Measurements from ENCODE around the gene CCNL2.
"Not testable (repeated sequence)": the region's sequence is repeated elsewhere in the genome, so short reads cannot be mapped to it uniquely, and the experiment has no call there.

Gene CCNL2

DNA sequence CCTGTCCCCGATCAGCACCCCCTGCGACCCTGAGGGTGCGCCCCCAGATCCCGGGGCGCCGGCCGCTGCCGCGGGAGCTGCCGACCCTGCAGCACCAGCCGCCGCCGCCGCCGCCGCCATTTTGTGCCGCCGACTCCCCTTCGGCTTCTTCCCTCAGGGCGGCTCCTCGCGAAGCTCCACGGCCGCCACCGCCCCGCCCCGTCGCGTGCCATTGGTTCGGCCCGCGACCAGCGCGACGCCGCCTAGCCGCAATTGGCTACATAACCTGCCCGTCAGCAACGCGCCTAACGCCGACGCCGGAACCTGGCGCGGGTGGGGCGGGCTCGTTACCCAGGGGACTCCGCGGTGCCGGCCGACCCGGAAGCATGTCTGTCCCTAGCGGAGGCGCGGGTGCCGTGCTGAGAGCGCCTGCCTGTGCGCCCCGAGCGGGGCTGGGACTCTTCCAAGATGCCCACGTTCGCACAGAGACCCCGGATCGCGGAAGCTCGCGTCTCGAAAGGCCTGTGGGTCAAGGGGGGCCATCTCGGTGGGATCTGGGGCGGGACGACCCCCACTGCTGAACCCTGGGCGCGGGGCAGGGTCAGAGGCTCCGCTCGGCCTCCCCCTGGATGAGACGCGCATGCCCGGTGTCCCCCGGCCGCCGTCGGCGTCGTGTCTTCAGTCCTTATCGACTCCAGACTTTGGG is at the start of gene CCNL2:
CCNL2 (minus strand) TSS at position 149 of the 685 bp plus-strand sequence; CDS start at position 120, 29 bp downstream.
- H3K4me3 ChIP-seq = peak within 1 kb of the TSS; percentile 83 to 100 (median 92)
- H3K4me2 ChIP-seq = peak within 1 kb of the TSS; percentile 89 to 99 (median 97)
- no peaks in the 10 kb centered on the region for H3K27me3 ChIP-seq
- H3K36me3 ChIP-seq = peaks cover 70 to 83% (median 77%) of the 10 kb centered on the region in 11 experiments
- H3K9ac ChIP-seq = peak within 1 kb of the TSS; percentile 94 to 99 (median 97)
- peak within 1 kb of the TSS; percentile 87 to 97 (median 92) for H3K27ac ChIP-seq
- no peak for TF ChIP-seq Cebpa-rat (IDR thresholded peaks at IDR 0.05)
- H4K20me1 ChIP-seq = peaks cover 13 to 89% (median 59%) of the 10 kb centered on the region in 11 experiments; a peak in 21 of 22 replicates
- peaks cover 31 to 71% (median 48%) of the 10 kb centered on the region in 10 experiments for H3K4me1 ChIP-seq
- no peaks in the 10 kb centered on the region for H3K9me3 ChIP-seq (replicated peaks in 1 of 11)

GRCh38 chr1:1446631-1447030 is 47.5 kb upstream of the CCNL2 start:
- not testable (repeated sequence) for H3K4me3 ChIP-seq; H3K9me3 ChIP-seq (replicated peaks in 1 of 11); H3K9ac ChIP-seq; H3K4me2 ChIP-seq; H4K20me1 ChIP-seq; H3K36me3 ChIP-seq; H3K27ac ChIP-seq
- H3K4me1 ChIP-seq = peaks cover 3 to 18% (median 6%) of the 10 kb centered on the region in 10 experiments; a peak in 19 of 20 replicates
- peaks cover 0 to 16% (median 9%) of the 10 kb centered on the region in 11 experiments; a peak in 10 of 22 replicates for H3K27me3 ChIP-seq

- Histone ChIP-seq H3K4me1 (peaks cover 43 to 54% (median 50%) of the 10 kb centered on the region in 10 experiments), H3K36me3 (peaks cover 0 to 4% (median 0%) of the 10 kb centered on the region in 11 experiments; a peak in 1 of 22 replicates), H3K4me2 (peak overlapping the region in 7 of 11 experiments; percentile 68 to 100 (median 95); a peak in 10 of 22 replicates), H3K9ac (peak overlapping the region in 5 of 11 experiments; percentile 9 to 42 (median 21); a peak in 5 of 22 replicates), H3K9me3 (replicated peaks in 1 of 11) (no peaks in the 10 kb centered on the region), H3K27me3 (no peaks in the 10 kb centered on the region), H3K4me3 (no peak overlapping the region), H3K27ac (no peak overlapping the region), H4K20me1 (peaks cover 0 to 27% (median 14%) of the 10 kb centered on the region in 11 experiments; a peak in 15 of 22 replicates)
- no peak for TF ChIP-seq Cebpa-rat (IDR thresholded peaks at IDR 0.05)
These were observed 43.1 kb upstream of the CCNL2 start for GRCh38 chr1:1442069-1442770.

DNA sequence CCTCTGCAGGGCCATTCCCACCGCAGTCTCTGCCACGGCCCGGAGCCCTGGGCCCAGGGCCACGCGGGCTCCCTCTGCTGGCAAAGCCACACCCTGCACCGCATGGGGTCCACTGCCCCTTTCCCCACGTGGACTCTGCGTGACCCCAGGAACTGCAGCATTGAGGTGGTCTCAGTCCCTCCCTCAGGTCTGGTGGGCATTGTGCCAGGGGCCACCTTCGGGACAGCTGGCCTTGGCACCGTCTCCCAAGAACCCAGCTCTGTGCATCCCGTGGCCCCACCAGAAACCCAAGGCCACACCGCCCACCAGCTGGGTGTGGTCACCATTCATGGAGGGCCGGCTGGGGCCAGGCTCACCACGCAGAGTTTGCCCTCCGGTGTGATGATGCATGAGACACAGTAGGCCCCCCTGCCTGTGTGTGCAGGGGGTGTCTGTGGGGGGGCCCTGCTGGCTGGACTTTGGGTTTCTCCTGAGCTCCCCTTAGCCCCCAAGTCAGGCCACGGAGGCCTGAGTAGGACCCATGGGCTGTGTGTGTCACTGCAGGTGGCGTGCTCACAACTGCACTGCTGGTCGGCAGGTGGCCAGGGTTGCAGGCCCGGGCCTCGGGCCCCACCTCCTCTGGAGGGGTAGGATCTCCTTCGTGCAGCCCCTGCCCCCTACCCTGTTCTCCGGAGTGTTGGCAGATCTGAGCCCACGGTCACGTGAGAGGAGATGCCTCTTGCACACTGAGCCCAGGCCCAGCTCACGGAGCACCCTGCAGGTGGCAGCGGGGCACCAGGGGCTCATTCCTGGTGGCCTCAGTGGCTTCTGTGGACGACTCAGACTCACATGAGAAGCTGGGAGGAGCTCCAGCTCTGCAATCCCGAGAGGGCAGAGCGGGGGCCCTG is 42.1 kb upstream of the CCNL2 start:
- H3K4me1 ChIP-seq = peaks cover 53 to 63% (median 60%) of the 10 kb centered on the region in 10 experiments
- peaks cover 0 to 37% (median 24%) of the 10 kb centered on the region in 11 experiments; a peak in 16 of 22 replicates for H4K20me1 ChIP-seq
- peaks cover 0 to 4% (median 0%) of the 10 kb centered on the region in 11 experiments; a peak in 1 of 22 replicates for H3K36me3 ChIP-seq
- peak overlapping the region in 1 of 11 experiments; percentile 32; a peak in 1 of 22 replicates for H3K27ac ChIP-seq
- peak overlapping the region in 7 of 11 experiments; percentile 9 to 42 (median 21); a peak in 9 of 22 replicates for H3K9ac ChIP-seq
- TF ChIP-seq Cebpa-rat (IDR thresholded peaks at IDR 0.05) = no peak
- no peaks in the 10 kb centered on the region for H3K9me3 ChIP-seq (replicated peaks in 1 of 11)
- H3K4me3 ChIP-seq = no peak overlapping the region
- peak overlapping the region; percentile 68 to 100 (median 94) for H3K4me2 ChIP-seq
- no peaks in the 10 kb centered on the region; a peak in 1 of 22 replicates for H3K27me3 ChIP-seq

DNA sequence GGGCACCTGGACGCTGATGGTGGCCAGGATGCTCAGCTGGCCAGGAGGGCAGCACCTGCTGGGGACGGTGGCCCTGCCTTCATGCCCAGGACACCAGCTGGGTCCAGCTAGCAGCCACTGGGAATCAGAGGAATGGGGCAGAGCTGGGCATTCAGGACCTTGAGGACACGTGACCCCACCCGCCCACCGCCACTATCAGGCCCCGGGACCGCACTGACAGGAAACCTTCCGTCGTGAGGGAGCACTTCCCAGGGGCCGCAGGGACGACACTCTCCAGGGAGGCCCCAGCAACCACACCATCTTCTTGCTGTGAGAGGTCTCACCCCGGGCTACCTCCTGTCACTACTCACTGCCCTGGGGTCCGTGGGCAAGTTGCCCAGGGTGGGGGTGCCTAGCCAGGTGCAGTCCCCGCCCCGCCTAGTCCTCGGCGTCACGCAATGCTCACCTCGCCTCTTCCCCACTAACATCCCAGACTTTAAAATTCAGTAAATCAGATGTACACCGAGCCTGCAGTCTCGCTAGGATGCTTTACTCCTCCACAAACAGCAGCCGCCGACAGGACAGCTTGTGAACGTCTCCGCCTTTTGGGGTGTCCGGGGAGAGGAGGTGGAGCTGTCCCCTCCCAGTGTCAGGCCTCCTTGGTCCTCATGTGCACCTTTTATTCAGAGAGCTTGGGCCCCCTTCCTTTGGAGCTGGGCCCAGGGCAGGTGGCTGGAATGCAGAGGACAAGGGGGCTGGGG is 41.3 kb upstream of the CCNL2 start:
- no peak overlapping the region for H3K27ac ChIP-seq
- peaks cover 0 to 4% (median 0%) of the 10 kb centered on the region in 11 experiments; a peak in 1 of 22 replicates for H3K36me3 ChIP-seq
- no peaks in the 10 kb centered on the region for H3K9me3 ChIP-seq (replicated peaks in 1 of 11)
- no peak for TF ChIP-seq Cebpa-rat (IDR thresholded peaks at IDR 0.05)
- no peaks in the 10 kb centered on the region; a peak in 1 of 22 replicates for H3K27me3 ChIP-seq
- peaks cover 0 to 41% (median 28%) of the 10 kb centered on the region in 11 experiments; a peak in 16 of 22 replicates for H4K20me1 ChIP-seq
- peak overlapping the region in 7 of 11 experiments; percentile 7 to 50 (median 22); a peak in 8 of 22 replicates for H3K9ac ChIP-seq
- H3K4me2 ChIP-seq = peak overlapping the region; percentile 68 to 100 (median 94)
- no peak overlapping the region for H3K4me3 ChIP-seq
- H3K4me1 ChIP-seq = peaks cover 57 to 69% (median 65%) of the 10 kb centered on the region in 10 experiments

- Histone ChIP-seq H3K9ac (peak overlapping the region in 6 of 11 experiments; percentile 7 to 76 (median 26); a peak in 6 of 22 replicates), H3K36me3 (peaks cover 0 to 4% (median 0%) of the 10 kb centered on the region in 11 experiments; a peak in 1 of 22 replicates), H3K27ac (no peak overlapping the region), H3K4me3 (no peak overlapping the region), H3K9me3 (replicated peaks in 1 of 11) (no peaks in the 10 kb centered on the region), H3K4me2 (peak overlapping the region; percentile 90 to 100 (median 99)), H4K20me1 (peaks cover 0 to 41% (median 28%) of the 10 kb centered on the region in 11 experiments; a peak in 16 of 22 replicates), H3K4me1 (peaks cover 63 to 76% (median 72%) of the 10 kb centered on the region in 10 experiments), H3K27me3 (no peaks in the 10 kb centered on the region; a peak in 1 of 22 replicates)
- TF ChIP-seq Cebpa-rat (IDR thresholded peaks at IDR 0.05) = no peak
These were observed 40.6 kb upstream of the CCNL2 start for GRCh38 chr1:1439546-1440261.

Data from BLaER1 treated with 17β-estradiol and CSF1 and Interleukin-3, amounts not matched to agents 10 nM and 100 nM (cell line).